CD4-positive, alpha-beta T cell treated with Interleukin-17A for 4 hours (primary cell): ENCODE results near the gene AKIRIN1.
"Not testable (repeated sequence)": the region's sequence is repeated elsewhere in the genome, so short reads cannot be mapped to it uniquely, and the experiment has no call there.

ENCODE experiments used
- DNase-seq: peaks from one replicate; pipeline ENCODE4 v3.0.0-alpha.2; 2020; ENCODE audit warnings: mixed read lengths

Gene AKIRIN1

DNA sequence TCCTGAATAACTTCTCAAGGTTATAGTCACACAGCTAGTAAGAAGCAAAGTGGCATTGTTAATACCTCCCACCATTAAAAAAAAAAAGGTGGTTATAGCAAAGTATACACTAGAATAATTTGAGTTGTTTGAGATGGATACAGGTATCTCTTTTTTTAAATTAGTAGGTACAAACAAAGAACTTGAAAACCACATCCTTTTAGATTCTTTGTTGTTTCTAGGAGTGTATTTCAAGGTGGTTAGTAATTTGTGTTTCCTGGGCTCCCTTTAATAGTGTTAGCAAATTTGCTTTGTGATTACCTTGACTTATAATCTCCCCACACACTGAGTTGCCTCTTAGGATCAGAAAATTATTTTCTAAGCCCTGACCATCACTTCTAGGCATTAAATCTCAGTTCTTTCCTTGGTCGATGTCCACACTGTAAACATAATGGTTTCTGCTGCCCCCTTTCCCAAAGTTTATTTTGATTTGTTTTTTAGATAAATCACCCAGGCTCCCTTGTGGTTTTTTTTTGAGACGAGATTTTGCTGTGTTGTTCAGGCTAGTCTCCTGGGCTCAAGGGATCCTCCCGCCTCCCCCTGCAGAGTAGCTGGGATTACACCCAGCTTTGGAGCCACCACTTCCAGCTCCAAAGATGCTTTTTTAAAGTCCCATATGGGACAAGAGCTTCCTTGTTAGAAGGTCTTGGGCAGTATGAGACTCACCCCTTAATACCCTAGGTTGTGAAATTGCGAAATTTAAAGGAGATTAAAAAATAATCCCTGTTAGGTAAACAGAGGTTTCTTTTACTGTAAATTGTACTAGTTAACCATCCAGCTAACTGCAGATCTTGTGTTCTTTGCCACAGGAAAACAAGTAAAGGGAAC lies 6.2 kb downstream of the AKIRIN1 start:
- DNase-seq = no peak

- no peak for DNase-seq
Observed at GRCh38 chr1:38997901-38998190, 6.8 kb downstream of the AKIRIN1 start.

DNA sequence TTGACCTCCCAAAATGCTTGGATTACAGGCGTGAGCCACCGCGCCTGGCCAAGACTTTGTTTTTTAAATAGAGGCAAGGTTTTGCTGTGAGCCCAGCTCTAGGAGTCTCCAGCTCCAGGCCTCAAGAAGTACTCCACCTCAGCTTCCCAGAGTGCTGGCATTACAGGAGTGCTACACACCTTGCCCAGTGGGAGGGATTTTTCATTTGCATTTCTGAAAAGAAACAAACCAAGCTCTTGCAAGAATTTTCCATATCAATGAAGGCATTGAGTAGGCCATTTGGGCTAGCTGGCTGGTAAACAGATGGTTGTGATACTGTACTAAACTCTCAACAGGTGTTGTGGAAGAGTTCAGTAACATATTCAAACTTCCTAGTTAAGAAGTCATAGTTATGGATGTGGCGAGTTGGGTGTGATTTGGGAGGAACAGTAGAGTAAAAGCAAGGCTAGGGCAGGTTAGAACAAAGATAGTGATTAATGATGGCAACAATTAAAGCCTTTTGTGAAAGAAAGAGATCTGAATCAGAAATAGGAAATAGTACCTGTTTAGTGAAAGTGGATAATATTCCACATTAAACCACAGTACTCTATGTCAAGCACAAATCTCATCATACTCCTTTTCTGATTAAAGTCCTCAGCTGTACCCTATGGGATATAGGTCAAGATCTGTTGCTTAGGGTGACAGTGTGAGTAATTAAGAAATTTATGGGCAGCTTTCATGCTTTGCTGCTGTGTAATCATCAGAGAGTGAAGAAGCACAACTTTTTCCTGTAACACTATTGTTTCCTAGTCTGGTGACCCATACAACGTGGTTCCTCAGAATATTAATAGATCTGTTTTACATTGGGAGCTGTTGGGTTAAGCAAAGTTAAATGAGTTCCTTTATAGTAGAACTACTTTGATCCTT lies 10.7 kb downstream of the AKIRIN1 start:
- DNase-seq = no peak

DNA sequence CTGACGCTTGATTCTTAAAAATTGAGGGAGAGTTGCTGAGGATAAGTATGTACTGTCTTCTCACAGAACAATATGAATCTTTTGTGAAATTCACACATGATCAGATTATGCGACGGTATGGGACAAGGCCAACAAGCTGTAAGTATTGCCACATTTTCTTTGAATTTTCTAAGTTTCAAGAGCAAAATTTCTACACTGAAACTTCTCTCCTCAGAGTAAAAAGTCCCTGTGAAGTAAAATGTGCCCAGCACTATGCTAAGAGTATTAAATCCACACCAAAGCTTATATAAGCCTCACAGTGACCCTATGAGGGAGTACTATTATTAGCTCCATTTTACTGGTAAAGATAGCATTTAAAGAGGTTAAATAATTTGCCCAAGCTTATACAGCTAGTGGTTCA lies 12.2 kb downstream of the AKIRIN1 start:
- DNase-seq = no peak

GRCh38 chr1:39003794-39004193 lies 12.7 kb downstream of the AKIRIN1 start:
- DNase-seq = no peak

DNA sequence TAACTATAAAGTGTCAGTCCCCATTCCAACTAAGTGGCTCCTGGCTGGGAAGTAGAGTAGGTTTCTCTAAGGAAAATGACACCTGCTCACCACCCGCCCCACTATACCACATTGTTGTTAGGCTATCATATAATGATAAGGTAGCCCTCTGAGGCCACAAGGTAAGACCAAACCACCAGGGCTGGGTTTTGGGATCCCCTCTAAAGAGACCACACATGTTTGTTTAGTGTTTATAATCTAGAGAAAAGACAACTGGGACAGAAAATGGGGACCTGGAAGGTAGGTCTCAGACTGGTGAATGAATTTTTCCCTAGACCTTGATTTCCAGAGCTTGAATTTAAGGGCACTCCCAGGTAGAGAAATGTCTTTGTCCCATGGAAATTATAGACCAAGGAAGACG lies 15.2 kb downstream of the AKIRIN1 start:
- DNase-seq = no peak

GRCh38 chr1:39006726-39007645 lies 15.9 kb downstream of the AKIRIN1 start:
- no peak for DNase-seq

GRCh38 chr1:39014956-39015355 lies 23.9 kb downstream of the AKIRIN1 start:
- not testable (repeated sequence) for DNase-seq

GRCh38 chr1:39016604-39017171 lies 25.6 kb downstream of the AKIRIN1 start:
- DNase-seq = no peak

DNA sequence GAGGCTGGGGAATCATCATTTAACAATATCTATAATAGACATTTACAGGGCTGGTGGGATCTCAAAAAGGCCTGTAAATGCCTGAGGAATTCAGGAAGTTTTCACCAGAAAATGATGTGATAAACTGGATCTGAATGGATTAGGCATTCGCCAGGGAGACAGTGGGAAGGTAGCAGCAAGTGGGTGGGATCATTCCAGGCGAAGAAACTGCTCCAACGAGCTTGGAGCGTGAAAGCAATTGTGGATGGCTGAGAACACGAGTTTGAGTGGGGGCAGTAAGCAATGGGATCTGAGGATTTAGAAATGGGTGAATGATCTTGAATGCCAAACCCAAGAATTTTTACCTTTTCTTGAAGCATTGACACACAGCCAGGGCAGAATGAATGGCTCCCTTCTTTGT lies 26.2 kb downstream of the AKIRIN1 start:
- DNase-seq = no peak

DNA sequence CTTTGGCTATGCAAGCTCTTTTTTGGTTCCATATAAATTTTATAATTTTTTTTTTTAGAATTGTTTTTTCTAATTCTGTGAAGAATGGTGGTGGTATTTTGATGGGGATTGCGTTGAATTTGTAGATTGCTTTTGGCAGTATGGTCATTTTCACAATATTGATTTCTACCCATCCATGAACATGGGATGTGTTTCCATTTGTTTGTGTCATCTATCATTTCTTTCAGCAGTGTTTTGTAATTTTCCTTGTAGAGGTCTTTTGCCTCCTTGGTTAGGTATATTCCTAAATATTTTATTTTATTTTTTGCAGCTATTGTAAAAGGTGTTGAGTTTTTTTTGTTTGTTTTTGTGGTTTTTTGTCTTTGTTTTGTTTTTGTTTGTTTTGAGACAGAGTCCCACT lies 29.4 kb downstream of the AKIRIN1 start:
- not testable (repeated sequence) for DNase-seq

DNA sequence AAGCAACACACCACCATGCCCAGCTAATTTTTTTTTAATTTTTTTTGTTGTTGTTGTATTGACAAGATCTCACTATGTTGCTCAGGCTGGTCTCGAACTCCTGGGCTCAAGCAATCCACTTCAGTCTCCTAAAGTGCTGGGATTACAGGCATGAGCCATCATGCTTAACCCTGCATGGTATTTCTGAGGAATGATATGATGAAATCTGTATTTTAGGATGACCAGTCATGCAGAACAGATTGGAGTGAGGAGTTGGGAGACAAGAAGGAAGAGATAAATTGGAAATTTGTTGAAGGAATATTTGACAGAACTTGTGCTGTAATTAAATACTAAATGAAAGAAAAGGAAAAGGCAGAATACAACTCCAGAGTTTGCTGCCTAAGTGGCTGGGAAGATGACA lies 30.4 kb downstream of the AKIRIN1 start:
- DNase-seq = no peak

GRCh38 chr1:39023140-39023539 lies 32.1 kb downstream of the AKIRIN1 start:
- no peak for DNase-seq

- peak; percentile 86 for DNase-seq
Observed at GRCh38 chr1:39026051-39026865, 35.2 kb downstream of the AKIRIN1 start, which contains the start of gene NDUFS5. TSS of gene NDUFS5 (plus strand) at chr1:39026350. CDS start at chr1:39028725, 2,375 bp downstream.

GRCh38 chr1:39026866-39027507 lies 35.9 kb downstream of the AKIRIN1 start:
- DNase-seq = no peak

DNA sequence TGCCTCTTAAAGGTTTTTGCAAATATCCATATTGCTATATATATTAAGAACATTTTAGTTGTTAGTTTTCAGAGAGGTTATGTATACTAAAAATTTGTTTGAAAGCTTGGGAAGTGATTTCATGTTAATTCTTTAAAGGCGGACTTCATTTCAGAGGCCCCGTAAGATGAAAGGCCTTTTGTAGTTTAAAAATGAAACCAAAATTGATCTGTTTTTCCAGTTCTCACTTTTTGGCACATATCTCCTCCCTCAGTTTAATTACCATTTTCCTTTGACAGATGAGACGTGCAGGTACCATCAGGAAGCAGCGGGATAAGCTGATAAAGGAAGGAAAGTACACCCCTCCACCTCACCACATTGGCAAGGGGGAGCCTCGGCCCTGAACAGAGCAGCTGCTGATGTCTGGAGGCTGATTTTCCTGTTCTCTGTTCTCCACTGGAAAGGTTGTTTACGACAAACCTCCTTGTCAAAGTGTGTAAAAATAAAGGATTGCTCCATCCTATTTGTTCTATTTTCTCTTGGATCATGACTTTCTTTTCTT lies 43.1 kb downstream of the AKIRIN1 start:
- DNase-seq = peak; percentile 27

GRCh38 chr1:39036678-39037077 lies 45.6 kb downstream of the AKIRIN1 start:
- no peak for DNase-seq

DNA sequence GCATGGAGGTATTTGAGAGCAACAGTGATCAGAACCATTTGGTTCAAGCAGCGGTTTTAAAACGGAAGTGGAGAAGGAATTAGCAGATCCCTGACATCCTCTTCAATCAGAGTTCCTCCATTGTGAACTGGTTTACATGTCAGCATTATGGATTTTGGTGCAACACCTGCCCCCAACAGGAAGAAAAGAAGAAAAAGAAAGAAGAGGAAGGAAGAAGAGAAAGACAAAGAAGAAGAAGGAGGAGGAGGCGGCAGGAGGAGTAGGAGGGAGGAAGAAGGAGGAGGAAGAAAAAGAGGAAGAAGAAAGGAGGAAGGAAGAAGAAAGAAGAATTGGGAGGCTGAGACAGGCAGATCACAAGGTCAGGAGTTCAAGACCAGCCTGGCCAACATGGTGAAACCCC lies 52.4 kb downstream of the AKIRIN1 start:
- DNase-seq = no peak

- no peak for DNase-seq
Observed at GRCh38 chr1:39044762-39045161, 53.7 kb downstream of the AKIRIN1 start.

- DNase-seq = no peak
Observed at GRCh38 chr1:39045231-39045630, 54.2 kb downstream of the AKIRIN1 start.
